Mesenchymal stem cell (in vitro differentiated cells and primary cell): ENCODE results near the gene PPP1R9A.

Experiments used
- DNase-seq: peaks from one replicate; pipeline ENCODE4 v3.0.0-alpha.2; 2013
- H2AFZ ChIP-seq: one replicate; pipeline ENCODE4 v1.6.1; 2013; ENCODE audit warnings: low read depth, mild to moderate bottlenecking, control low read depth, inconsistent platforms, low read length, moderate library complexity
- H2AK5ac ChIP-seq: 2 replicates; pipeline ENCODE4 v1.6.1; 2013; ENCODE audit warnings: low read length, moderate library complexity, mild to moderate bottlenecking, inconsistent platforms; ENCODE audit not compliant: severe bottlenecking
- H2BK120ac ChIP-seq: one replicate; pipeline ENCODE4 v1.6.1; 2013; ENCODE audit warnings: low read depth, mild to moderate bottlenecking, inconsistent platforms, low read length, moderate library complexity
- H2BK12ac ChIP-seq, 2 experiments: one replicate each; pipeline ENCODE4 v1.6.1; 2013; ENCODE audit warnings: inconsistent platforms in 2 of 2, low read length in 2 of 2, mild to moderate bottlenecking in 2 of 2, moderate library complexity in 2 of 2, control low read depth in 1 of 2
- H2BK15ac ChIP-seq: one replicate; pipeline ENCODE4 v1.6.1; 2013; ENCODE audit warnings: mild to moderate bottlenecking, low read depth, inconsistent platforms; ENCODE audit not compliant: poor library complexity, severe bottlenecking
- H2BK5ac ChIP-seq: 2 replicates; pipeline ENCODE4 v1.6.1; 2013; ENCODE audit warnings: low read depth, mild to moderate bottlenecking, low read length, control low read depth, inconsistent platforms; ENCODE audit not compliant: poor library complexity, severe bottlenecking
- H3K14ac ChIP-seq, 2 experiments: one replicate each; pipeline ENCODE4 v1.6.1; 2013; ENCODE audit warnings: inconsistent platforms in 2 of 2, low read length in 2 of 2, control low read depth in 1 of 2, mild to moderate bottlenecking in 1 of 2, moderate library complexity in 1 of 2
- H3K18ac ChIP-seq, 2 experiments: one replicate each; pipeline ENCODE4 v1.6.1; 2013; ENCODE audit warnings: inconsistent platforms in 2 of 2, low read length in 2 of 2, control low read depth in 1 of 2, low read depth in 1 of 2, mild to moderate bottlenecking in 1 of 2
- H3K23ac ChIP-seq, 2 experiments: one replicate each; pipeline ENCODE4 v1.6.1; 2013; ENCODE audit warnings: inconsistent platforms in 2 of 2, low read length in 2 of 2, mild to moderate bottlenecking in 2 of 2, moderate library complexity in 2 of 2, control low read depth in 1 of 2
- H3K27ac ChIP-seq: 2 replicates; pipeline ENCODE4 v1.5.1; 2013; ENCODE audit warnings: mild to moderate bottlenecking, moderate library complexity, low read length, control low read depth, inconsistent platforms; ENCODE audit not compliant: poor library complexity, severe bottlenecking
- H3K27me3 ChIP-seq, 2 experiments: 2 replicates each; pipeline versions ENCODE4 v1.6.1 to v1.7.0; 2013; ENCODE audit warnings: low read length in 2 of 2, mild to moderate bottlenecking in 2 of 2, moderate library complexity in 2 of 2, control low read depth in 1 of 2, inconsistent platforms in 1 of 2; ENCODE audit not compliant: control insufficient read depth in 1 of 2, insufficient read depth in 1 of 2
- H3K36me3 ChIP-seq, 2 experiments: 2 replicates each; pipeline versions ENCODE4 v1.6.1 to v1.7.0; 2013; ENCODE audit warnings: low read length in 2 of 2, control low read depth in 1 of 2, inconsistent platforms in 1 of 2, low read depth in 1 of 2, mild to moderate bottlenecking in 1 of 2; ENCODE audit not compliant: insufficient read depth in 2 of 2, control insufficient read depth in 1 of 2
- H3K4ac ChIP-seq, 2 experiments: one replicate each; pipeline ENCODE4 v1.6.1; 2013; ENCODE audit warnings: inconsistent platforms in 2 of 2, low read length in 2 of 2, mild to moderate bottlenecking in 2 of 2, moderate library complexity in 2 of 2, control low read depth in 1 of 2, low read depth in 1 of 2
- H3K4me1 ChIP-seq: 2 replicates; pipeline ENCODE4 v1.6.1; 2013; ENCODE audit warnings: low read depth, low read length, control low read depth; ENCODE audit not compliant: control insufficient read depth, insufficient read depth
- H3K4me2 ChIP-seq: 2 replicates; pipeline ENCODE4 v1.6.1; 2013; ENCODE audit warnings: low read length, mild to moderate bottlenecking, inconsistent platforms; ENCODE audit not compliant: poor library complexity, severe bottlenecking
- H3K4me3 ChIP-seq, 2 experiments: 2 replicates each; pipeline versions ENCODE4 v1.5.1 to v1.7.0; 2013; ENCODE audit warnings: low read length in 2 of 2, mild to moderate bottlenecking in 2 of 2, control low read depth in 1 of 2, low read depth in 1 of 2; ENCODE audit not compliant: insufficient read depth in 1 of 2
- H3K79me1 ChIP-seq: replicated peaks from 2 replicates; pipeline ENCODE4 v1.6.1; 2013; ENCODE audit warnings: mild to moderate bottlenecking, control low read depth, low read length, inconsistent platforms; ENCODE audit not compliant: poor library complexity, severe bottlenecking
- H3K9ac ChIP-seq: 2 replicates; pipeline ENCODE4 v1.7.0; 2013; ENCODE audit warnings: mild to moderate bottlenecking, low read length, moderate library complexity
- H3K9me3 ChIP-seq: 2 replicates; pipeline ENCODE4 v1.7.0; 2013; ENCODE audit warnings: mild to moderate bottlenecking, low read length; ENCODE audit not compliant: control insufficient read depth
- H4K8ac ChIP-seq: one replicate; pipeline ENCODE4 v1.6.1; 2013; ENCODE audit warnings: inconsistent platforms, mild to moderate bottlenecking, low read length, moderate library complexity
- H4K91ac ChIP-seq: one replicate; pipeline ENCODE4 v1.6.1; 2013; ENCODE audit warnings: mild to moderate bottlenecking, low read length, inconsistent platforms
- WGBS: methylation state at CpG from one replicate; pipeline ENCODE4 v1.1.7; 2013; ENCODE audit warnings: mixed read lengths; 5-methylcytosine and 5-hydroxymethylcytosine counted together

The PPP1R9A gene

GRCh38 chr7:94888551-94888950, 18.8 kb upstream of the PPP1R9A start:
- Histone ChIP-seq H3K27me3 (no peaks in the 10 kb centered on the region), H2AK5ac (no peak overlapping the region), H2BK120ac (no peak overlapping the region), H3K36me3 (no peaks in the 10 kb centered on the region), H3K9ac (no peak overlapping the region), H4K8ac (no peak overlapping the region), H2BK5ac (no peak overlapping the region), H2BK12ac (no peak overlapping the region), H3K14ac (no peak overlapping the region), H3K4me1 (no peaks in the 10 kb centered on the region), H4K91ac (no peak overlapping the region), H2AFZ (no peak overlapping the region), H3K9me3 (no peaks in the 10 kb centered on the region), H3K23ac (no peak overlapping the region), H3K4me2 (no peak overlapping the region), H3K4me3 (no peak overlapping the region), H3K18ac (no peak overlapping the region), H3K4ac (no peak overlapping the region), H3K79me1 (no peaks in the 10 kb centered on the region), H3K27ac (no peak overlapping the region), H2BK15ac (no peak overlapping the region)
- 93% methylated on average over 5 of the region's 5 CpGs for WGBS
- DNase-seq = no peak

GRCh38 chr7:94888995-94889523, 18.3 kb upstream of the PPP1R9A start:
- 83% methylated on average over 2 of the region's 2 CpGs for WGBS

GRCh38 chr7:94890216-94890615, 17.2 kb upstream of the PPP1R9A start:
- no peak overlapping the region for H3K4ac ChIP-seq
- no peak overlapping the region for H3K4me2 ChIP-seq
- H3K9me3 ChIP-seq = no peaks in the 10 kb centered on the region
- no peak overlapping the region for H3K27ac ChIP-seq
- no peaks in the 10 kb centered on the region for H3K79me1 ChIP-seq
- H2AK5ac ChIP-seq = no peak overlapping the region
- H3K18ac ChIP-seq = no peak overlapping the region
- H2BK12ac ChIP-seq = no peak overlapping the region
- no peak overlapping the region for H4K91ac ChIP-seq
- H2BK15ac ChIP-seq = no peak overlapping the region
- no peaks in the 10 kb centered on the region for H3K27me3 ChIP-seq
- H3K4me1 ChIP-seq = no peaks in the 10 kb centered on the region
- no peak overlapping the region for H3K14ac ChIP-seq
- H2AFZ ChIP-seq = no peak overlapping the region
- H2BK5ac ChIP-seq = no peak overlapping the region
- H4K8ac ChIP-seq = no peak overlapping the region
- no peaks in the 10 kb centered on the region for H3K36me3 ChIP-seq
- 88% methylated on average over 1 of the region's 2 CpGs for WGBS
- H3K9ac ChIP-seq = no peak overlapping the region
- DNase-seq = no peak
- H2BK120ac ChIP-seq = no peak overlapping the region
- H3K23ac ChIP-seq = no peak overlapping the region
- no peak overlapping the region for H3K4me3 ChIP-seq

More at GRCh38 chr7:94888995-94889523, 18.3 kb upstream of the PPP1R9A start:
- no peak overlapping the region for H3K23ac ChIP-seq
- H3K9me3 ChIP-seq = no peaks in the 10 kb centered on the region
- no peak overlapping the region for H2AFZ ChIP-seq
- no peak overlapping the region for H3K4me3 ChIP-seq
- no peak overlapping the region for H3K9ac ChIP-seq
- H2BK5ac ChIP-seq = no peak overlapping the region
- no peak overlapping the region for H4K8ac ChIP-seq
- no peak overlapping the region for H3K4ac ChIP-seq
- H2BK15ac ChIP-seq = no peak overlapping the region
- no peak overlapping the region for H3K27ac ChIP-seq
- no peak overlapping the region for H3K4me2 ChIP-seq
- H2BK120ac ChIP-seq = no peak overlapping the region
- no peaks in the 10 kb centered on the region for H3K27me3 ChIP-seq
- H2BK12ac ChIP-seq = no peak overlapping the region
- H3K79me1 ChIP-seq = no peaks in the 10 kb centered on the region
- DNase-seq = no peak
- no peak overlapping the region for H2AK5ac ChIP-seq
- H3K14ac ChIP-seq = no peak overlapping the region
- no peak overlapping the region for H3K18ac ChIP-seq
- no peaks in the 10 kb centered on the region for H3K4me1 ChIP-seq
- H4K91ac ChIP-seq = no peak overlapping the region
- no peaks in the 10 kb centered on the region for H3K36me3 ChIP-seq

GRCh38 chr7:94893661-94894060, 13.7 kb upstream of the PPP1R9A start:
- H4K8ac ChIP-seq = no peak overlapping the region
- no peak for DNase-seq
- H3K14ac ChIP-seq = no peak overlapping the region
- no peak overlapping the region for H3K9ac ChIP-seq
- H4K91ac ChIP-seq = no peak overlapping the region
- no peaks in the 10 kb centered on the region for H3K27me3 ChIP-seq
- no peak overlapping the region for H3K18ac ChIP-seq
- H2AFZ ChIP-seq = no peak overlapping the region
- H3K23ac ChIP-seq = no peak overlapping the region
- no peaks in the 10 kb centered on the region for H3K36me3 ChIP-seq
- H2BK120ac ChIP-seq = no peak overlapping the region
- no peak overlapping the region for H3K4me3 ChIP-seq
- no peak overlapping the region for H2AK5ac ChIP-seq
- WGBS = 78% methylated on average over 6 of the region's 6 CpGs
- no peaks in the 10 kb centered on the region for H3K4me1 ChIP-seq
- H3K79me1 ChIP-seq = no peaks in the 10 kb centered on the region
- no peak overlapping the region for H3K27ac ChIP-seq
- no peak overlapping the region for H3K4me2 ChIP-seq
- no peaks in the 10 kb centered on the region for H3K9me3 ChIP-seq
- H2BK12ac ChIP-seq = no peak overlapping the region
- H2BK15ac ChIP-seq = no peak overlapping the region
- no peak overlapping the region for H2BK5ac ChIP-seq
- H3K4ac ChIP-seq = no peak overlapping the region
